Fibroblast of pulmonary artery (primary cell): ENCODE results near the gene CYP4F11.
"Not testable (repeated sequence)": the region's sequence is repeated elsewhere in the genome, so short reads cannot be mapped to it uniquely, and the experiment has no call there.

Experiments
- DNase-seq: peaks from one replicate; pipeline ENCODE4 v3.0.0-alpha.2; 2010; ENCODE audit warnings: low read depth
- H3K4me3 ChIP-seq: replicated peaks from 2 replicates; pipeline ENCODE4 v1.5.1; 2011; ENCODE audit warnings: low read depth, mild to moderate bottlenecking, control low read depth, low read length, moderate library complexity
- TF ChIP-seq, protein P1 (sequence below): IDR thresholded peaks from 2 replicates; pipeline ENCODE4 v1.5.1; 2011; ENCODE audit warnings: mild to moderate bottlenecking, control low read depth, low read length, inconsistent platforms; ENCODE audit errors: missing control alignments

The CYP4F11 gene

DNA sequence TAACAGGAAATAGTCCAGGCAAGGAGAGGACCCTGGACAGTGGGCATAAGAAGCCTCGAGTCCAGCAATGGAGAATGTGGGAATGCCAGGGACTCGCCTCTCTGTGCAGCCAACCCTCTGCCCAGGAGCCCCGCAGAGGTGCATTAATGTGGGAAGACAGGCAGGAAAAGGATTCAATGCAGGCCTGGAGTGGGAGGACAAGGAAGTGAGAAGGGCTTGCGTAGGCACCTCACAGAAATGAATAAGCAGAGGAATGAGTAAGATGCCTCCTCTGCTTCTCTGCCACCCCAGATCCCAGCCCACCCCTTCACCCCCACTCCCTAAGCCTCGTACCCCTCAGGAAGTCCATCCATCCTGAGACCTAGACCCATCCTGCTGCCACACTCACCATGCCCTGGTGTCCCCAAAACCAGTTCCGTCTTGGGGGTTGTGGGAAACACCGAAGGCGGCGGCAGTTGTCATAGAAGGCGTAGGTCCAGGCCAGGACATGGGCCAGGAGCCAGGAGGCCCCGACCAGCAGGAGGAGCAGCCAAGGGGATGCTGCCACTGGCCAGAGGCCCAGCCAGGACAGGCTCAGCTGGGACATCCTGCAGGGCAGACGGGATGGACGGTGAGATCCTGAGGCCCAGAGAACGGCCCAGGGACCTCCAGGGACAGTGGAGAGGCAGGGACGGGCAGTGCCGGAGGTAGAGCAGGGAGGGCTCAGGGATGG lies 37.1 kb downstream of the CYP4F11 start:
- DNase-seq, result no peak

DNA sequence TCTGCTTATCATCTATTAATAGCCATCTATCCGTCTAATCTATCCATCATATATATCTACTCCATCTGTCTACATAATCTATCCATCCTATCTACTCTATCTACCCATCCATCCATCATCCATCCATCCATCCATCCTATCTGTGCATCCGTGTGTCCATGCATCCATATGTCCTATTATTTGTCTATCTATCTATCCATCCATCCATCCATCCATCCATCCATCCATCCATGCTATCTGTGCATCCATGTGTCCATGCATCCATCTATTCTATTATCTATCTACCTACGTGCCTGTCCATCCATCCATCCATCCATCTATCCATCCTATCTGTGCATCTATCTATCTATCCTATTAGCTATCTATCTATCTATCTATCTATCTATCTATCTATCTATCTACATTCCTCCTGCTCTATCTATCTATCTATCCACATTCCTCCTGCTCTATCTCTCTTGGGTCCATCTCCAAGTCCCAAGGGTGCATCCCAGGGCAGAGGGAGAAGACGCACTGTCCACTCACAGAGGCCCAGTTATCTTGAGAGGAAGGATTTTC lies 38.4 kb downstream of the CYP4F11 start:
- no peak overlapping the region for H3K4me3 ChIP-seq
- DNase-seq, result no peak
- TF ChIP-seq, protein P1, sequence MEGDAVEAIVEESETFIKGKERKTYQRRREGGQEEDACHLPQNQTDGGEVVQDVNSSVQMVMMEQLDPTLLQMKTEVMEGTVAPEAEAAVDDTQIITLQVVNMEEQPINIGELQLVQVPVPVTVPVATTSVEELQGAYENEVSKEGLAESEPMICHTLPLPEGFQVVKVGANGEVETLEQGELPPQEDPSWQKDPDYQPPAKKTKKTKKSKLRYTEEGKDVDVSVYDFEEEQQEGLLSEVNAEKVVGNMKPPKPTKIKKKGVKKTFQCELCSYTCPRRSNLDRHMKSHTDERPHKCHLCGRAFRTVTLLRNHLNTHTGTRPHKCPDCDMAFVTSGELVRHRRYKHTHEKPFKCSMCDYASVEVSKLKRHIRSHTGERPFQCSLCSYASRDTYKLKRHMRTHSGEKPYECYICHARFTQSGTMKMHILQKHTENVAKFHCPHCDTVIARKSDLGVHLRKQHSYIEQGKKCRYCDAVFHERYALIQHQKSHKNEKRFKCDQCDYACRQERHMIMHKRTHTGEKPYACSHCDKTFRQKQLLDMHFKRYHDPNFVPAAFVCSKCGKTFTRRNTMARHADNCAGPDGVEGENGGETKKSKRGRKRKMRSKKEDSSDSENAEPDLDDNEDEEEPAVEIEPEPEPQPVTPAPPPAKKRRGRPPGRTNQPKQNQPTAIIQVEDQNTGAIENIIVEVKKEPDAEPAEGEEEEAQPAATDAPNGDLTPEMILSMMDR, result no peak

More for the DNA sequence above, 37.1 kb downstream of the CYP4F11 start:
- H3K4me3 ChIP-seq, result no peak overlapping the region
- TF ChIP-seq, protein P1, result no peak

DNA sequence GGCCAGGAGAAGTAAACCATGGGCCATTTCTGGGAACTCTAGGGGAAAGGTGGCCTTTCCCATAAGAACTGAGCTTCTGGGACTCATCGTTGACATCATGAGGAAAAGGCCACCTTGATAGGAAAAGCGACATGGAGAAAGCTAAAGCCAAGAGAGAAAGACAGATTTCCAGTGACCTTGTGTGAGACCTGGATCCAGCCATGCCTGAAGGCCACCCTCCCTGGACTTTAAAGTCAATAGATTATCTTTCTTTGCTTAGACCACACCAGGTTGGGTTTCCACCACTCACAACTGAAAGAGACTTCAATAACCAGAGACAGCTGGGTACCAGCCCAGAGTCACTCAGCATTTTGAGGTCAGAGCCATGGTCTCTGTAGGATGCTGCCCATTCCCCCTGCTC lies 40.0 kb downstream of the CYP4F11 start:
- TF ChIP-seq, protein P1, result no peak
- DNase-seq, result no peak
- H3K4me3 ChIP-seq, result no peak overlapping the region

DNA sequence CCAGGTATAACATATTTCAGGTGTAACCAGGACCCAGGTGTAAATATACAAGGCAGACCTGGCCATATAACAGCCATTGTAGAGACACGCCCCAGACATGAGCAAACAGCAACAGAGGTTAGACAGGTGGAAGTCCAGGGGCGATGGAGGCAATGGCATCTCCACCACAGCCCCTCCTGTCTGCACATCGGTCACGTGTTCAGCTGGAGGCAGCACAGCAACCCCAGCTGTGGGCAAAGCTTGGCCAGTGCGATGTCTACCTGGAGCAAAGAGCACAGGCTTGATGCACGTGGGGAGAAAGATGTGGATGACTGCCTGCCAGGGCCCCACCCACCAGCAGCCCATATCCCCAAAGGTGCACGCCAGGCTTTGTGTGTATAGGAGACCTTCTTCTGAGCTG lies 40.9 kb downstream of the CYP4F11 start:
- TF ChIP-seq, protein P1, result no peak

DNA sequence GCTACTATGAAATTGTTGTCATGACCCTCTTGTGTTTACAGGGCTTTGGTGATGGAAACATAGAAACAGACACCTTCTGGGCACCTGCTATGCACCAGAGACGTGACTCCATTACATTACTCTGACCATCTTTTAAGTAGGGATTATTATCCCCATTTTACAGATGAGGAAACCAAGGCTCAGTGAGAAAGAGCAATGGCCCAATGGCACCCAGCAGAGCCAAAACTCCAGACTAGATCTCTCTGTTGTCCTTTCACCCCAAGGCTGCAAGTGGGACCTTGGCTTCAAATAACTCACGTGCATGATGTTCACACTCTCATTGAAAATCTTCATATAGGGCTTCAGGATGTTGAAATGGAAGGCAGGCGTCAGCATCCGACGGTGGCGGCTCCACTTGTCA lies 42.3 kb downstream of the CYP4F11 start:
- H3K4me3 ChIP-seq, result no peak overlapping the region
- TF ChIP-seq, protein P1, result no peak
- DNase-seq, result no peak

More for the DNA sequence above, 40.9 kb downstream of the CYP4F11 start:
- H3K4me3 ChIP-seq, result no peak overlapping the region
- no peak for DNase-seq

DNA sequence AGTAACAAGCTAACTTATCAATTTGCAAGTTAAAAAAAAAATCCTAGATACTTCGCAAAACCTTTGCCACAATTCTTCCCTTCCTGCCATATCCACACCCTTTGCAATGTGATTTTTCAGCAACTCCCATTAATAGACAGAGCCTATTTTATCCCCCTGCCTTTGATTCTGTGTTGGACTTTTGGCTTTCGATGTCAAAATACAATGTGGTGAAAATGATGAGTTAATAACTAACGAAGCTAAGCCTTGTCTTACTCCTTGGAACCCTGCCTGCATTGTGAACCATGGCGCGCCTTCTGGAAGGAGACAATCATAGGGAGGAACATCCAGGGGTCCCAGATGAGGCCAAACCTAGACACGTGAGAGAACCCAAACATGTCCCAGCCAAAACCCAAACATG lies 42.9 kb downstream of the CYP4F11 start:
- DNase-seq, result no peak
- no peak overlapping the region for H3K4me3 ChIP-seq
- TF ChIP-seq, protein P1, result no peak

DNA sequence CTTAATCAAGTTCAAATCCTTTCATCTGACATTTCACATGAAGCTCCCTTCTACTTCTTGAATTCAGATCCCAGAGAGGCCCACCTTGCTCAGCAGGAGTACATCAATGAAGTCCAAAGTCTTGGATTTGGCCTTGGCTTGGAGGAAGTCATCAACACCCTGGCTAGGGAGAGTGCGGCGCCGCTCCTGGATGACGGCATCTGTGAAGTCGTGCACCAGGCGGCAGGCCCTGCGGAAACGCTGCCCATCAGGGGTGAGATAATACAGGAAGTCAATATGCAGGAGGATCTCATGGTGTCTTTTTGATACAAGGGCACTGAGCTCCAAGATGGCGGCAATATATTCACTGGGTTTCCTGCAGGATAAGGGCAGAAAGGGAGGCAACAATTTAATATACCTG lies 45.0 kb downstream of the CYP4F11 start:
- DNase-seq, H3K4me3 ChIP-seq: not testable (repeated sequence)
